ENCODE measurements around the gene TXNL4A.
A peak's percentile ranks its signal among the peaks of the same experiment; 100 is the strongest.
"Not testable (repeated sequence)": the region's sequence is repeated elsewhere in the genome, so short reads cannot be mapped to it uniquely, and the experiment has no call there.

TXNL4A gene

GRCh38 chr18:80029690-80030089, 41.3 kb upstream of the TXNL4A start:
- no peak for TF ChIP-seq CTCF (IDR thresholded peaks at IDR 0.05; ENCODE audit: insufficient read depth, low read depth, low read length, missing control alignments)
- no peak overlapping the region for H3K4me3 ChIP-seq (ENCODE audit: low read depth, low read length)

GRCh38 chr18:80027719-80028118, 39.4 kb upstream of the TXNL4A start:
- DNase-seq (ENCODE audit: low read depth); H3K4me3 ChIP-seq (ENCODE audit: low read depth, low read length): not testable (repeated sequence)

More at GRCh38 chr18:80029690-80030089, 41.3 kb upstream of the TXNL4A start:
- no peak for DNase-seq (ENCODE audit: low read depth)

DNA sequence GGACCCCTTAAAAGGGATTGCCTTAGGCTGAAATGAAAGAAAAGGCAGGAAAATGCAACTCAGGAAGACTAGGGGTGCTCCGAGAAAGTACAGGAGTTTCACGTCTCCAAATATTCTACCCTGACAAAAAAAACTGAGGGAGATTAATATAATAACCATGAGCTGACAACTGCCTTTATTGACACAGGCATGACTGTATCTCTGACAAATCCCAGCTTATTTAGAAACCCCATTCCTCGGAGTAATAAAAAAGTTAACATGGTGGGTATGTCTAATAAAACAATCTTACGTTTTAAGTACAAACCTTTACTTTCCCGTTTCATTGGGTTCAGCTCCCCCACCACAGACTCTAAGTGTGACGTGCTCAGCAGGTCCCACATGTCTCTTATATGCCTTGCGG, 38.0 kb upstream of the TXNL4A start:
- H3K4me3 ChIP-seq (ENCODE audit: low read depth, low read length), result no peak overlapping the region
- TF ChIP-seq CTCF (IDR thresholded peaks at IDR 0.05; ENCODE audit: insufficient read depth, low read depth, low read length, missing control alignments), result no peak
- no peak for DNase-seq (ENCODE audit: low read depth)

- peak; percentile 29 for TF ChIP-seq CTCF (IDR thresholded peaks at IDR 0.05; ENCODE audit: insufficient read depth, low read depth, low read length, missing control alignments)
- DNase-seq (ENCODE audit: low read depth), result no peak
These were observed 34.8 kb upstream of the TXNL4A start for GRCh38 chr18:80023173-80023572.

DNA sequence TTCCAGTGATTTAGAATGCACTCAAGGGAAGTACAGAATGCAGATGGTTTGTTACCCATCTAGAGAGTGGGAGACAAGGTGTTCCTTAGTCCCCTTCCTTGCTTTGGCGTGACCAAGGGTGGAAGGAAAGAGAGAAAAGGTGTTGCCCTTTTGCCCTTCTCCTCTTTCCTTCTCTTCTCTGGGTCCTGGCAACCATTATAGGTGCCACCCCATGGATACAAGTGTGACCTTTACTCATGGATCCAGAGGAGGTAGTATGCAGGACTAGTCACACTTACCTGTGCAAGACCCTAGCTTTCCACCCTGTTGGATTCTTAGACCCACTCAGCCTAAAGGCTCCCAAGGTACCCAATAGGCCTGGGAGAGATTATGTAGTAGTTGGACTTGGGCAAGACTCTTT, 34.2 kb upstream of the TXNL4A start:
- TF ChIP-seq CTCF (IDR thresholded peaks at IDR 0.05; ENCODE audit: insufficient read depth, low read depth, low read length, missing control alignments), result no peak
- DNase-seq (ENCODE audit: low read depth), result peak; percentile 27

More at GRCh38 chr18:80023173-80023572, 34.8 kb upstream of the TXNL4A start:
- H3K4me3 ChIP-seq (ENCODE audit: low read depth, low read length), result no peak overlapping the region

GRCh38 chr18:80012714-80013113, 24.4 kb upstream of the TXNL4A start:
- H3K4me3 ChIP-seq (ENCODE audit: low read depth, low read length), result no peak overlapping the region
- DNase-seq (ENCODE audit: low read depth), result no peak
- TF ChIP-seq CTCF (IDR thresholded peaks at IDR 0.05; ENCODE audit: insufficient read depth, low read depth, low read length, missing control alignments), result no peak

More for the DNA sequence above, 34.2 kb upstream of the TXNL4A start:
- no peak overlapping the region for H3K4me3 ChIP-seq (ENCODE audit: low read depth, low read length)

GRCh38 chr18:80011496-80012137, 23.3 kb upstream of the TXNL4A start:
- not testable (repeated sequence) for DNase-seq (ENCODE audit: low read depth); H3K4me3 ChIP-seq (ENCODE audit: low read depth, low read length)

DNA sequence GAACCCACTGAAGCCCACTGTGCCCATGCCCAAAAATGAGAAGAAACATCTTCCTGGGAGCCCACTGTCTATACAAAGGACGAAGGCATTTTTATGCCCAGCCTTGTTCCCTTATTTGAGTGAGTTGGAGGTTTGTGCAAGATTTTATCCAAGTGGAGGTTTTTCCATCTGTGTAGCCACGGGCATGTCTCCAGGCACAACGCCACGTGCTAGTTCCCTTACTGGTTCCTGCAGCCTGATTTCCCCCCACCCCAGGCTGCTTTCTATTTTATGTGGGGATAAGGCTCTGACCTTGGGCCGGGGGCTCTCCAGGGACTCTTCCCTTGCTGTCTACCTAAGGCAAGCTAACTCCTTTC, 22.2 kb upstream of the TXNL4A start:
- H3K4me3 ChIP-seq (ENCODE audit: low read depth, low read length), result no peak overlapping the region
- no peak for TF ChIP-seq CTCF (IDR thresholded peaks at IDR 0.05; ENCODE audit: insufficient read depth, low read depth, low read length, missing control alignments)
- no peak for DNase-seq (ENCODE audit: low read depth)
